NT2/D1 (cell line): ENCODE data around the gene IFNE.

Source experiments
- SUZ12 ChIP-seq: IDR thresholded peaks from 2 replicates; pipeline ENCODE4 v1.6.1; 2011; ENCODE audit not compliant: insufficient read length, insufficient read depth; ENCODE audit errors: extremely low read depth
- YY1 ChIP-seq: IDR thresholded peaks from 2 replicates; pipeline ENCODE4 v1.6.1; 2011; ENCODE audit not compliant: insufficient read length, insufficient read depth

DNA sequence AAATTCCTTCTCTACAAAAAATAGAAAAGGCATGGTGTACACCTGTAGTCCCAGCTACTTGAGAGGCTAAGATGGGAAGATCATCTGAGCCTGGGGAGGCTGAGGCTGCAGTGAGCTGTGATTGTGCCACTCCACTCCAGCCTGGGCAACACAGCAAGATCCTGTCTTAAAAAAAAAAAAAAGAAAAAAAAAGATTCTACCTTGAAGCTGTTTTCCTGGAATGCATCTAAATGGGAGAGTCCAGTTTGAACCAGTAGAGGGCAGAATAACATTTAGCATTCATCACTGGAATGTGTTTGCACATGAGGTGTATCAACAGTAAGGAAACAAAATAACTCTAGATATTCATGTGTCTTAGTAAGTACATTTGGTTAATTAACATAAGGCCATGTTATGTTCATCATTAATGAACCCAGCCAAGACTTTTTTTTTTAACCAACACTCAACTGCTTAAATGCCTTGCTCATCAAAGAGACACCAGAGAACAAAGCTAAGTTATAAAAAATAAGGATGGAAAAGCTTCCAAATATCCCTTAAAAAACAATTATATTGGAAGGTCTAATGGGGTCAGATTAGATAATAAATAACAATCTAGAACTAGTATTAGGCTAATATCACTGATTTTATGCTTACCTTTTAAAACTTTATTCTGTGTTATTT, 16.1 kb downstream of the IFNE start:
- TF ChIP-seq SUZ12: no peak
- TF ChIP-seq YY1: no peak
